CD4-positive, alpha-beta T cell treated with Interleukin-17A for 4 hours (primary cell): ENCODE results near the gene SGCD.

Source experiments
- DNase-seq: peaks from one replicate; pipeline ENCODE4 v3.0.0-alpha.2; 2020; ENCODE audit warnings: mixed read lengths

SGCD gene

DNA sequence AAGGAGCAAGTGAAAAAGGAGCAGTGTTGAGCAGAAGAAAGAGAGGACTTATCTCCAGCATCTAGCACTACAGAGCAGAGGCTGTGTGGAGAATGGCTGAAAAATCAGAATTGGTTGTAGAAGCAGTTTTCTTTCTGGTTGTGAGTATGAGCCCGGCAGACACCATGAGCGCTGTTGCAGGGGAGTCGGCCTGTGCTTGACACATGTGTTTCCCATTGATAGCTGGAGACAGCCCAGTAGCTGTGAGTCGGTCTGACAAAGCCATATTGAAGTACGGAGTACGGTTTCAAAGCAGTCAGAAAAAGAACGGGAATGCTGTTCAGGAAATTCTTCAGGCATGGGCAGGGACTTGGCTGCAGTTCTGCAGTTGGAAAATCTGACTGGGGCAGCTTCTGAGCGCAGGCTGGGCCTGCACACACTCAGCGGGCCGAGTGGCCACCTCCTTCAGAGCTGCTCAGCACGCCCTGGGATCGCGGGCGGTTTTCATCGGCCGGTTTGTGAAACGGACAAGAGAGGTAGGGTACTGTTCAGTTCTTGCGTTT lies at the start of gene SGCD:
SGCD (plus strand) TSS at position 447 of the 542 bp plus-strand sequence.
- no peak for DNase-seq

DNA sequence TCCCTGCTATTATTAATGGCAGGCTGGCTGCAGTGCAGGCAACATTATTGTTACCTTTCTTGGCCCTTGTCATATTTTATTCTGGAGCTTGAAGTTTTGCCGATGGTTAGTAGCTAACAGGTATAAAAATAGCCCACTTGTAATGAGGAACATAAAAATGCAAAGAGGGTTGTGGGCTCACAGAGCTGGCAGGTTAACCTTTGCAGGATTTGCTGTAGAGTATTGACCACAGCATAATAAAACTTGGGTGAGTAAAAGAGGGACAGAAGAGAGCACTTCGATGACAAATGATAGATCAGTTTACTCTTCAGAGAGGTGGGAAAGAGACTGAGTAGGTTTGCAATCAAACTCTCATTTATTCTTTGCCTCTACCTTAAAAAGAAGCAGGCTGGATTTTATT lies 49.7 kb upstream of the SGCD start:
- DNase-seq: no peak

DNA sequence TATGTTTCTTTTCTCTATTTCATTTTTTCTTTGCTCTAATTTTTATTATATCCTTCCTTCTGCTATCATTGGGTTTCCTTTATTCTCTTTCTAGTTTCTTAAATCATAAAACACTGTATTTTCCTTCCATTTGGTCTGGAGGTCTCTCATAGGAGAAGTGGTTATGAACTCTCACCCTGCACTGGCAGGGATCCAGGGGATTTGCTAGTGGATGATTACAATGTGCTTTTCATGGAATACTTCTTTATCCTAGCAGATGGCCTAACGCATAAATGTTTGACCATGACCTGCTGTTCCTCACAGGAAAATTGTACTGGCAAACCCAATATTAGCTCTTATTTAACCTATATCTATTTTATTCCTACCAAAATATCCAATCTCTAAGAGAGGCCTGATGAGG lies 31.5 kb upstream of the SGCD start:
- DNase-seq: no peak

DNA sequence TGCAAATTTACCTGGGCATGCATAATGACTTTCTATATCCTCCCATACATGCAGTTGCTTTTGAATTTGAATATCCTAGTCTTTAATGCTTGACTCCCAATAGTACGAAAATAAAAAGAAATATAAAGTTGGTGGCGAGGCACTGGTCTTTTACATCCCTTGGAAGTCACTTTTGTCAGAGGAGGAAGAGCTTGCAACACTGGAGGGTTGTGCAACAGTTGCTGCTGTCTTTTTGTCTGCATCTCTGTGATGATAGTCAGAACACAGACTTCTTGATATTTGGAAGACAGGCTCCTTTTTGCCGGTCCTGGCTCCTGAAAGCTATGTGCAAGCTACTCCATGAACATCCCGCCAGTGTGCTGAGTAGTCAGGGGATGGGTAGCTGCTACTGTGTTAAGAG lies 16.8 kb upstream of the SGCD start:
- no peak for DNase-seq

DNA sequence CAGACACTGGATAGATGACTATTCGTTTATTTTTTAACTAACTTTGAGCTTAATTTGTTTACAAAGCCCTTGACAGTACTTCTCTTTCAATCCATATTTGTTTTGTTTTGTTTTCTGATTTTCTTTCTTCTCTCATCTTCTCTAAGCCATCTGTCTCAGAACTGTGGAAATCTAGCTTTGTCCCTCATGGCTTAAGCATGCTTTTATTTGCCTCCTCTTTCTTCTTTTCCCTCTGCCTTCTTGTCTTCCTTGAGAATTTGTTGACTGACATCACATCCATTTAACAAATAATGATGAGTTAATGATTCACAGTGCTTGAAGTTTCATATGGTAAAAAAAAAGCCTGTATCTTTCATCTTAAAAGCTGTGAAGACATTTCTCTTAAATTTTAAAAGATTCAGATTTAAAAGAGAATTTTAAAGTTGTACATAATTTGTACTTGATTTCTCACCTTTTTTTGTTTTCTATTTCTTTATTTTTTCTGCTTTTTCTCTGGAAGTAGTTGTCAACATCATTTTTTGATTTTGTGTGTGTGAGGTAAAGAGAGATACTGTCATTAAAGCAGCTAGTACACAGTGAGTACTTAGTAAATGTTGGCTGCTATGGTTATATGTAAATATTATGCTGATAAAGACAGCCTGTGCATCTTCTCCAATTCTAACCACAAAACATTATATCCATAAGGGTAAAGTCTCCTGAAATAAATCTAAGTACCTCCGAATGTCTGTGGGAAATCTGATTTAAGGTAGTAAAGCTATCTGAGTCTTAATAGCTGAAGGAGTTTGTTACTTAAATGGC lies 13.9 kb upstream of the SGCD start:
- no peak for DNase-seq

DNA sequence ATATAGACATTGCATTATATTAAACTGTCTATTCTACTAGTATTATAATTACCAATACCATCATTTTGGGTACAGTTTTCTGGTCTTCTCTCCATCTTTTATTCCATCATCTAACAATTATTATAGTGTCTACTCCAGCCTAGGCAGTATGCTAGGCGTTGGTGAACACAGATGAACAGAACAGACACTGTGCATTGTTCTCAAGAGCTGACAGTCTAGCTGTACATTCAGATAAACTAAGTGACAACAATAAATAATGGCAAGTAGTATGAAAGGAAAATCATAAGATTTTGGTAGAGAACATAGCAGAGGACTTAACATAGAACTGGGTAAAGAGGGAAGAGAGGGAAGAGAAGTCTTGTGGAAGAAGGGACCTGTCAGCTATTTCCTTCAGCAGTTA lies 12.5 kb upstream of the SGCD start:
- no peak for DNase-seq

DNA sequence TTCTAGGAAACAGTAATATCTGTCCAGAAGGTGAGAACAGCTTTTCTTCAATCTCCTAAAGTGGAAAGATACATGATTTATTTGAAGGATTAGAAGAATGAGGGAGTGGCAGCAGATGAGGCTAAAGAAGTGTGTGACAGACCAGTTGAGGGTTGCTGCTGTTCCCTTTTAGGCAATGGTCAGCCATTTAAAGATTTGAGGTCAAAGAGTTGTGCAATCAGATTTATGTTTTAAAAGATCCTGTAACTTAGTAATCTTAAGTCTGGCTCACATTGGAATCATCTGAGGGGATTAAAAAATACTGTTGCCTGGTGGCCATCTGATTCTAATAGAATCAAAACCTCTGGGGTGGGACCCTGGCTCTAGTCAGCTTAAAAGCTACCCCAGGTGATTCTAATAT lies 4.3 kb upstream of the SGCD start:
- no peak for DNase-seq

DNA sequence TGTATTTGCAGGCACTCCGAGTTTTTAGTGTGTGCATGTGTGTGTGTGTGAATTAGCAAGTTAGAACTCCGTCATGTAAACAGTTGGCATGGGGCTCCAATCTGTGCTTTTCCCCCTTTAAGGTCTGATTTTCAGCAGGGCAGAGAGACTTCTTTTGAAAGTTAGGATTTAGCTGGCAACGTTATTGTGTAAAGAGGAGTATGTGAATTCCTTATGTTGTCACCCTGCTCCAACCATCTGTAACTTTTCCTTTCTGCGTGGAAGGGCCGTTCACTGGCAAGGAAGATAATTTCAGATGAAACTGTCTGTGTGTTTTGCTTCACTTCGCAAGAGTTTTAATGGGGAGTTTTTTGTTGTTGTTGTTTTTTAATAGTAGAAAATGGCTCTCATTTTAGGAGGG lies 332 bp downstream of the SGCD start:
- no peak for DNase-seq

DNA sequence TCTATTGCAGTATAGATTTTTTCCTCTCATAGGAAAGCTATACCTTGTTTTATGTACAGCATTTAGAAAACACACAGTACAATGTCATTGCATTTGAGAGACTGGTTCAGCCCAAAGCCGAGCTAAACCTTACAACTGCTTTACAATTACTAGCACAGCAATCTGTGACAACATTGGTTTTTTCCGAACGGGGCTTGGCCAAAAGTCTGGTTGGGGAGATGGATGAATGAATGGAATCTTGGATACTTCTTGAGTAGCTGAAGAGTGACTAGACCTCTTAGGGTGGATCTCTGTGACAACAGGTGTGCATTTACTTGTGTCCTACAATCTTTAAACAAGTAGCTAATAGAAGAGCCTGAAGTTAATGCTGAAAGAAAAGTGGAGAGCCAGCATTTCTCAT lies 1.2 kb downstream of the SGCD start:
- no peak for DNase-seq

DNA sequence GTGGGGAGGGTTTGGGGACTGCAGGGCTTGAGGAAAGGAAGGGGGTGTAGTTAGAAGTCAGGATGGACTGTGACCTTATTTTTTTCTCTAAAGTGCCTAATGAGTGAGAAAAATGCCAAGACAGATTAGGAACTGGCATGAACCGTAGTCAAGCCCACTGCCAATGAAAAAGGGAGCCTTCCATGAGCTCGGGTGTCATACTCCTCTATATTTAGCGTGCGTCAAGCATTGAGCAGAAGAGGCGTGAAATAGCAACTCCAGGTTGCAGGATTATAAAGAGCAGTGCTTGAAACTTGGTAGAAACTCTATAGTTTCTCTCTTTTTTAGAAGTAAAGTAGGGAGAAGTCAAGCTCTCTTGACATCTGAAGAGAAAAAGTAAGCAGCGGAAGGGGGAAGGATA lies 1.8 kb downstream of the SGCD start:
- DNase-seq: no peak

DNA sequence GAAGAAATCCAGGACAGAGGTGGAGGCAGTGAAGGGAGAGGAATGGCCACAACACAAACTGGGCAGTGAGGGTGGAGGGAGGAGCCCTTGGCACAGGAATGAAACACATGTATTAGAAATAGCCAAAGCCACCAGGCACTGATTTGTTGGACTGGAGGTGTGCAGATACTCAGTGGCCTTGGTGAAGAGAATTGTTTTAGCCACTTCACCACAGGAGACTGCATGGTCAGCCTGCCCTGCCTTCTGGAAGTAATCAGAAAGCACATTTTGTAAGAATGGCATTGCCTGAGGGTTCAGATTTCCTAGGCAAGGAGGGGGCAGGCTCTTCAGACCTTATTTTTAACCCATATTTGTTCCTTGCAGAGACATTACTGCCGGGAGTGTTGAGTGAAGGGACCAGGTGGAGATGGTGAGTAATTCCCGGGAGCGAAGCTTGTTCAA lies 2.2 kb downstream of the SGCD start:
- DNase-seq: no peak

DNA sequence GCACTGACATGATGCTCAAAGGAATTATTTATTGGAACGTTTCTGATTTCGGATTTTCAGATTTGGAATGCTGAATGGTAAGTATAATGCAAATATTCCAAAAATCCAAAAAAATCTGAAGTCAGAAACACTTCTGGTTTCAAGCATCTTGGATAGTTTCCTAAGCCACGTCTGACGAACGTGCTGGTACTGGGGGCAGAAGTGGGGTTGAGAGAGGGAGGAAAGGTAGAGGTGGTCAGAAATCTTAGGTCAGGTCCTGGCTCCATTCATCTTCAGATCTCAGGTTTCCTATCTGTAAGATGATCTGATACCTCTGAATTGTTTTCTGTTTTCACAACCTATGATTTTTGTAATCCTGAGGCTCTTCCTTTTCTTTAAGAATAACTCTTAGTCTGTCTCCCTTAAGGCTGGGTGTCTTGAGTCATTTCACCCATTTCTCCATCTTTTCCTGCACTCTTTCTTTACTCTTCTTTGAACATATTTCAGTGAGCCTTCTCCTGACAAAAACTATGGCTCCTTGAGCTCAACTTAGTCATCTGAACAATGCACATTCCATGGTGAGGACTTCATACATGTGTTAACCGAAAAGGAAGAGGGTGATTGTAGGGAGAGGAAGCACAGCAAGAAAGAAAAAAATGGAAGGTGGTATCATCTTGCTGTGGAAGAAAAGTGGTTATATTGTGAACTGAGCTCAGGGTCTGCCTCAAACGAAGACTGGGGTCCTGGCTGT lies 3.3 kb downstream of the SGCD start:
- DNase-seq: no peak

DNA sequence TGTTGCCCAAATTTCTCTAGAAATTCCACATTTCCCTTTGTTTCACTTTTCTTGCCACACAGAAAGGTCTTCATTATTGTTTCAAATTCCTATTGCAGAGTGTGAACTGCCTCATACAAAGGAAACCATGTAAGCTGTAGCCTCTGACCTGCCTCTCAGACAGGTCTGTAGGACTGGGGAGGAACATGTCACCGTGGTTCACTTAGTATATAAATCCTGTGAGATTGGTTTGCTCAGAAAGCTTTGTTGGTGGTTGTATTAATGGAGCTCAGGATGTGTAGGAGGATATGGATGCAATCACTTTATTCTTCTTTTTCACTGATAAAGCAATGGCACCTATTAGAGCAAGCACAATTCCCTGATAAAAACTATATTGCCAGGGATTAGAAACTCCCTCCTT lies 4.2 kb downstream of the SGCD start:
- DNase-seq: no peak

DNA sequence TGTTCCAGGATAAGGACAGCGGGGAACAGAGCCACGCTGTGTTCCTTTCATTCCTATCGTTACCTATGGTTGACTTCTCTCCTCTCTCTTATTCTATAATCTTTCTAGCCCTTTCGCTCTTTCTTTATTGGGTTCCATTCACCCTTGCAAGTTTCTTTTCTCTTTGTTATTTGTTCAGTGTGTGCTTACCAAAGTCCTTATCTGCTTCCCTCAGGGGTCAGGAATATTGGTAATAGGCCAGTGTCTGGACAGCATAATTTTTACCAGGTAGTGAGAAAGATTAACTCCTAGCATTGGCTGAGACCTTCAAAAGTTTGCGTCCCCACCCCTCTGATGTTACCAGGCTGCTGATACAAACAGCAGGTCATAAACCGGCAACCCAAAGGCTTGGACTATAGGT lies 4.9 kb downstream of the SGCD start:
- DNase-seq: no peak

DNA sequence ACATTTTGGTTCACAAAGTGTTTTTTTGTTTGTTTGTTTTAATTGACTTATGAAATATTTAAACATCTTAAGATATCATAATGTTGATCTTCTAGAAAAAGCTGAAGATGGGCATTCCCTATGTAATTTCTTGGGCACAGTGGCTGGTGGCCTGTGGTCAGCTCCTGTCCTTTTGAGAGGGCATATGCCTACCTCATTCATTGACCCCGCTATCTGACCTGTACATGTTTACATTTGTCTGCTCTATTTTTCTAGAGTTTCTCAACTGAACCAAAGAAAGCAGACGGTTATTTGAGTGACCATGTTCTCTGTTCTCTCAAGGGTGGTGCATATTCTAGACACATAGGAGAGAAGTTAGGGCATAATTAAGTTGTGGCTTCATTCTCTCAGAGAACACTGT lies 5.3 kb downstream of the SGCD start:
- no peak for DNase-seq

DNA sequence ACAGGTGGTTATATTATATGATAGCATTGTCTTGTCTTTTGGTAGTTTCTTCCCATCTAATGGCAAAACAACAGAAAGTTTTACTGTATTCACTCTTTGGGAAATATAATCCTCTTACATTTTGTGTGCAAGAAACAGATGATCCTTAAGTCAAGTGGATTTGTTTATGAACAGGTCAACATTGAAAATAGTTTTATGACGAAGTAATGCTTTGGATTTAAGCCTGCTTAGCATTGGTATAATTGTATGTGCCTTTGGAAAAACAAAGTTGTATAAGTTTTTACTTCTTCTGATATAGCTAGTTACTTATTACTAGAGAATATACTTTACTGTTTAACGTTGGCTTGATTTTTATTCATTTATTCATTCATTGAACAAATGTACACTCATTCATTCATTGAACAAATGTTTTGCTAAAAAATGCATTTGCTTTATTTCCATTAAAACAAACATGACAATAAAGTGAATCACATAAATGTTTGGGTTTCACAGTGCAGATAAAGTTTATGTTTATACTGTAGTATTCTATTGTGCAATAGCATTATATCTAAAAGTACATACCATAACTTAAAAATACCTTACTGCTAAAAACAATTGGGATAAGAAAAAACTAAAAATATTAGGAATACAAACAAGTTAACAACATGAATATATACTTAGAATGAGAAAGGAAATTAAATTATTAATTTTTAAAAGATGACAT lies 12.3 kb downstream of the SGCD start:
- DNase-seq: no peak

DNA sequence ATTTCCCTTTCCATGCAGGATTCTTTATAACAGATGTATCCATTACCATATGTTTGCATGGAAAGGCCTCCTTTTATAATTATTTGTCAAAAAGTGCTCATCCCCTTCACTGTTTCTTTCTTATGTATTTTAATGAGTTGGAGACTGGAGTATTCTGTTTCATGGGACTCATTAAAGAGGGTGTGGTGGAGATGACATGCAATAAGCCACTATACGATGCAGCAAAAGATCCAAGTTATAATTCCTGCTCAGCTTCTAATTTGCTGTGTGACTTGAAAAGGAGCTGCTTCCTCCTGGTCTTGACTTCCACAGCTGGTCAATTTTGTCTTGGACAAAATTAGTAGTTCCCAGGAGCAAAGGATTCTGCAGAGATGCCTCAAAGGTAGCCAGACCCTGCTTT lies 13.9 kb downstream of the SGCD start:
- DNase-seq: no peak

DNA sequence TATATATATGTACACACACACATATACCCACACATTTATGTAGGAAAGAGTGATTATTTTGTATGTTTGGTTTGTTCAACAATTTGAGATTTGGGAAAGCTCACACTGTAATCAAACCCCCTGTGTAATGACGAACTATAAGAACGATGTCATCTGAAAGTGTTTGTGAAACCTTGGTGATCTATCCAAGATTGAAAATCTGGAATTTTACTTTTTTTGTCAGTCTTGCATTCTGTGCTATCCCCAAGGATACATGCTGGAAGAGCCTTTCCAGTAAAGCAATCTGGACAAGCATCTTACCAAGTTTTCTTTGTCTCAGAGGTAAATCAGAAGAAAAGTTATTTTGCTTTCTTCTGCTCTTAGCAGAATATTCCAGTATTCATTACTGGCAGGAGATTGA lies 23.3 kb downstream of the SGCD start:
- no peak for DNase-seq

DNA sequence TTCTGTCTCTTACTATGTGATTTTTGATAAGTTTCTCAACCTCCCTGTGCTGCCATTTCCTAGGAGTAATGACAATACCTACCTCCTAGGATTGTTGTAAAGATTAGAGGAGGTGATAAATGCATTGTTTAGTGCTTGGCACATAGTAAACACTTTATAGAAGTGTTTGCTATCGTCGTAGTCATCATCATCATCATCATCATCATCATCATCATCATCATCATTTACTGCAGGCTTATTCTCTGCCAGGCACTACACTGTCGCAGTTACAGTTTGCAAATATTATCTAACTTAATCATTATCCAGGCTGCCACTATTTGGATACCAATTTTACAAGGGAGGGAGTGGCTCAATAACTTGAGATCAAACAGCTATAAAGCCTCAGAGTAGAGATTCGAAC lies 24.5 kb downstream of the SGCD start:
- no peak for DNase-seq

DNA sequence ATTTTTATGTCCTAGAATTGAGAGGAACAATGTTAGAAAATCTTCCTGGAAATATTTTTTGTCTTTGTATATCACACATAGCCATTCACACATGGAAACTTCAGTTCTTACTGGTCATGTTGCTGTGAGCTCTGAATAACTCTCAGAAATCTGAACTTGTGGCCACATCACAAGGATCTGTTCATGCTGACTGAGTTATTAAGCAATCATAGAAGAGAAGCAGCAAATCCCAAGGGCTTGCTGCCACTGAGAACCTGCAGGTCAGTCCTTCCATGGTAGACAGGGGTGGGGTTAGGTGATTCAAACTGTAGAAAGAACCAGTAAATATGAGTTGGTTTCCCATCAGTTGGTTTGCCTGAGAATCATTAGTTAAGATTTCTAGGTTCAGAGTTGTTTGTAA lies 27.6 kb downstream of the SGCD start:
- no peak for DNase-seq

DNA sequence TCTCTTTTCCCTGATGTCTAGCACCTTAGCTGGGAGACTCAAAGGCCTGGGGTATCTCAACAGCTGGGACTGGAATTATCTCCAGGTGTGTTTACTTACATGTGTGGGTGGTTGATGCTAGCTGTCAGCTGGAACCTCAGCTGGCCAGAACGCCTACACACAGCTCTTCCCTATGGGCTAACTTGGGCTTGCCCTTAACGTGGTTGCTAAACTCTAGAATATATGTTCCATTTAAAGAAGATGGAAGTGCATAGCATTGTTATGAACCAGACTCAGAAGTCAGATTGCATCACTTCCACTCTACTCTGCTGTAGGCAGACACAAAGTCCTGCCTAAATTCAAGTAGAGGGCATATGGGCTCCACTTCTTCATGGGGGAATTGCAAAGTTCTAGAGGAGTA lies 29.3 kb downstream of the SGCD start:
- DNase-seq: no peak

DNA sequence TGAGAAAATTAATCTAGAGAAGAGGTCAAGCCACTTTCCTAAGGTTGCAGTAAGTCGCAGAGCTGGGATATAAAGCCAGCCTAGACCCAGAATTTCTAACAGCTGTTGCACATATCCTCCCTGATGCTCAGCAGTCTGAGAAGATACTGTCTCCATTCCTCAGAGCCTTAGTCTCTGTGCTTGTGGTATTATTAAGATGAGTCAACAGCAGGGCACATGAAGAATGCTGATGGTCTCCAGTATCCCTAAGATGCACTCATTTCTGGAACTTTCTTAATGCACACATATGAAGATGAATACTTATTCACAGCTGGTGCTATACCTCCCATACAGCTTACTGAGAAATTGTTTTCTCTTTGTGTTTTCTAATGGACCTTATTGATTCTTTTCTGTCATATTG lies 32.5 kb downstream of the SGCD start:
- DNase-seq: no peak

DNA sequence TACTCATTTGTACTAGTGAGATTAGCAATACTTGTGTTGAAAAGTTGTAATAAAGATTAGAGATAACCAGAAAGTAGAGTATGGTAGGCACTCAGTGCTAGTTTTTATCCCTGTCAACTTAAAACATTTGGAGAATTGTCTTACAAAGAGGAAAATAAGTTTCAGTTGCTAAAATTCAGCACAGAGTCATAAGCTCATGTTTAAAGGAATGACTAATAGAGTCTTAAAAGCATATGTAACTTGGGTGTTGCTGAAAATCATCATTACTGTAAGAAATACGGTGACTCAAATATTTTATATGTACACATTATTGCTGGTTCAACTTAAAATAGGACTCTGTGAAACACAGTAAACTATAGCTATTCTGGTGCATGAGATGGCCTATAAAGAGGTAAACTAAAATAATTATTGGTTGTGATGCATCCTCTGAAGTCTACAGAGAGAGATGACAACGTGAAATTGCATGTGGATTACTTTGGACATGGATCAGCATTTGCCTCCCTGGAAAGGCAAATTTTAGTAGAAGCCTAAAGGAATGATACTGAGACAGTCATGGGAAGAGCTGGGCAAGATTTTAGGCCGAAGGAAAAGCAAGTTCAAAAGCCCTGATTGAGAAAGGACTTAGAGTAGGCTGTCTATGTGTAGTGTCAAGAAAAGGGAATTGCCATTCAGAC lies 34.6 kb downstream of the SGCD start:
- DNase-seq: no peak
